ENCODE results near the gene CD93.

GRCh38 chr20:23092384-23092756 lies 6.2 kb upstream of the CD93 start:
- TF ChIP-seq POLR2A (IDR thresholded peaks at IDR 0.05): no peak
- no peak for TF ChIP-seq CTCF (IDR thresholded peaks at IDR 0.05)
- no peak for TF ChIP-seq EP300 (IDR thresholded peaks at IDR 0.05)
